SK-N-SH (cell line): ENCODE measurements around the gene SPATA31D3. TPM values are rescaled to one million over a fixed set of nuclear protein-coding genes. Genes with fewer than 3 reads are reported as not detected.

Source experiments
- CTCF ChIA-PET: fragments of 300-600, 350-600 bp; formaldehyde crosslinking; extraction: SDS; loops from one replicate; lab custom pipeline; 2021; lab: Yijun Ruan, JAX
- POLR2A ChIA-PET: fragments of 350-600 bp; sonication (Branson Sonifier 250); formaldehyde crosslinking; extraction: SDS; loops from one replicate; lab custom pipeline; 2020; ENCODE audit warnings: antibody characterized with exemption, inconsistent platforms; lab: Yijun Ruan, JAX
- DNase-seq: peaks from one replicate; pipeline ENCODE4 v3.0.0; 2012
- H2AFZ ChIP-seq: fragments of 200-600 bp; sonication (generic); 2 replicates; pipeline ENCODE4 v1.8.1; 2016; ENCODE audit warnings: antibody characterized with exemption, mild to moderate bottlenecking, low read depth
- H3F3A ChIP-seq: fragments of 200-600 bp; sonication (generic); replicated peaks from 2 replicates; pipeline ENCODE3; 2016; ENCODE audit warnings: antibody characterized with exemption, mild to moderate bottlenecking; ENCODE audit not compliant: insufficient read depth
- H3K27ac ChIP-seq, 2 experiments: fragments of 200-500 bp in 1 of 2; fragments of 200-600 bp in 1 of 2; sonication (Bioruptor generic) in 1 of 2; sonication (generic), shearing (Covaris generic) in 1 of 2; 2 replicates each; pipeline versions ENCODE4 v1.5.1 to v1.6.1; 2014 to 2016; ENCODE audit warnings: low read depth in 2 of 2, inconsistent platforms in 1 of 2, low read length in 1 of 2, mild to moderate bottlenecking in 1 of 2, mixed read lengths in 1 of 2
- H3K27me3 ChIP-seq: fragments of 200-600 bp; sonication (generic), shearing (Covaris generic); 2 replicates; pipeline ENCODE4 v1.6.1; 2016; ENCODE audit warnings: mixed run types; ENCODE audit not compliant: insufficient read depth
- H3K36me3 ChIP-seq, 2 experiments: fragments of 200-500 bp in 1 of 2; fragments of 200-600 bp in 1 of 2; sonication (Bioruptor generic) in 1 of 2; sonication (generic) in 1 of 2; replicated peaks in 1 of 2; 2 replicates each; pipeline versions ENCODE3 to v1.5.1; 2014 to 2016; ENCODE audit warnings: low read length in 1 of 2, mild to moderate bottlenecking in 1 of 2; ENCODE audit not compliant: insufficient read depth in 2 of 2, control insufficient read depth in 1 of 2
- H3K4me1 ChIP-seq, 2 experiments: fragments of 200-500 bp in 1 of 2; fragments of 200-600 bp in 1 of 2; sonication (Bioruptor generic) in 1 of 2; sonication (generic), shearing (Covaris generic) in 1 of 2; 2 replicates each; pipeline versions ENCODE4 v1.5.1 to v1.6.1; 2014 to 2016; ENCODE audit warnings: low read depth in 1 of 2, low read length in 1 of 2, mixed run types in 1 of 2; ENCODE audit not compliant: insufficient read depth in 2 of 2, control insufficient read depth in 1 of 2
- H3K4me2 ChIP-seq: fragments of 200-600 bp; sonication (generic), shearing (Covaris generic); 2 replicates; pipeline ENCODE4 v1.6.1; 2017; ENCODE audit warnings: mixed run types
- H3K4me3 ChIP-seq, 2 experiments: fragments of 200-500 bp in 1 of 2; fragments of 200-600 bp in 1 of 2; sonication (Bioruptor generic) in 1 of 2; sonication (generic), shearing (Covaris generic) in 1 of 2; 2 replicates each; pipeline versions ENCODE4 v1.5.1 to v1.8.1; 2014 to 2016; ENCODE audit warnings: low read depth in 2 of 2, inconsistent platforms in 1 of 2, low read length in 1 of 2, mild to moderate bottlenecking in 1 of 2, mixed read lengths in 1 of 2, moderate library complexity in 1 of 2
- H3K79me2 ChIP-seq: fragments of 200-600 bp; sonication (generic); 2 replicates; pipeline ENCODE4 v1.8.1; 2017; ENCODE audit warnings: mild to moderate bottlenecking; ENCODE audit not compliant: insufficient read depth
- H3K9ac ChIP-seq: fragments of 200-600 bp; sonication (generic); 2 replicates; pipeline ENCODE4 v1.6.1; 2017; ENCODE audit warnings: mixed run types
- H3K9me2 ChIP-seq: fragments of 200-600 bp; sonication (generic); 2 replicates; pipeline ENCODE4 v1.6.1; 2017; ENCODE audit warnings: mixed run types
- H3K9me3 ChIP-seq: fragments of 200-600 bp; sonication (generic); 2 replicates; pipeline ENCODE4 v1.6.1; 2017; ENCODE audit warnings: mixed run types, mild to moderate bottlenecking, moderate library complexity
- H4K20me1 ChIP-seq: fragments of 200-600 bp; sonication (generic); 2 replicates; pipeline ENCODE4 v1.6.1; 2017; ENCODE audit warnings: mild to moderate bottlenecking, mixed run types; ENCODE audit not compliant: insufficient read depth
- CHD2 ChIP-seq: fragments of 150-350 bp; IDR thresholded peaks from 2 replicates; pipeline ENCODE4 v1.6.1; 2018; ENCODE audit warnings: low read length; ENCODE audit not compliant: partially characterized antibody
- ELF1 ChIP-seq: IDR thresholded peaks from 2 replicates; pipeline ENCODE4 v1.4.0; 2012
- FOXJ3 ChIP-seq: sonication (generic); formaldehyde crosslinking; IDR thresholded peaks from 2 replicates; pipeline ENCODE4 v1.5.1; 2020; ENCODE audit warnings: mild to moderate bottlenecking, missing genetic modification reagents
- GABPA ChIP-seq: IDR thresholded peaks from 2 replicates; pipeline ENCODE4 v1.4.0; 2012; ENCODE audit warnings: low read depth, mild to moderate bottlenecking
- JUND ChIP-seq: IDR thresholded peaks from 2 replicates; pipeline ENCODE4 v1.4.0; 2012
- MAX ChIP-seq: IDR thresholded peaks from 2 replicates; pipeline ENCODE4 v1.4.0; 2012; ENCODE audit warnings: low read depth
- MXI1 ChIP-seq: IDR thresholded peaks from 2 replicates; pipeline ENCODE4 v1.6.1; 2012; ENCODE audit warnings: mild to moderate bottlenecking, low read depth, low read length, improper control_type of control experiment
- NRF1 ChIP-seq: IDR thresholded peaks from 2 replicates; pipeline ENCODE4 v1.6.1; 2012; ENCODE audit warnings: low read depth, mild to moderate bottlenecking, low read length
- PBX3 ChIP-seq: IDR thresholded peaks from 2 replicates; pipeline ENCODE4; 2012
- POLR2AphosphoS5 ChIP-seq: IDR thresholded peaks from 2 replicates; pipeline ENCODE4 v1.6.1; 2012; ENCODE audit warnings: low read depth, low read length
- RAD21 ChIP-seq: IDR thresholded peaks from 2 replicates; pipeline ENCODE4 v1.6.1; 2012; ENCODE audit warnings: mild to moderate bottlenecking, low read length
- RFX5 ChIP-seq: IDR thresholded peaks from 2 replicates; pipeline ENCODE4 v1.6.1; 2012; ENCODE audit warnings: mild to moderate bottlenecking, improper control_type of control experiment, low read length
- RXRA ChIP-seq: IDR thresholded peaks from 2 replicates; pipeline ENCODE4 v1.4.0; 2012; ENCODE audit warnings: low read depth, mild to moderate bottlenecking, borderline replicate concordance
- SIN3A ChIP-seq: IDR thresholded peaks from 2 replicates; pipeline ENCODE4 v1.6.1; 2012; ENCODE audit warnings: low read depth, mild to moderate bottlenecking, low read length, moderate library complexity, borderline replicate concordance
- TAF1 ChIP-seq: IDR thresholded peaks from 2 replicates; pipeline ENCODE4 v1.6.1; 2012; ENCODE audit warnings: low read depth, mild to moderate bottlenecking, low read length, moderate library complexity, borderline replicate concordance
- TCF12 ChIP-seq: IDR thresholded peaks from 2 replicates; pipeline ENCODE4 v1.4.0; 2012
- ZBTB33 ChIP-seq: IDR thresholded peaks from 2 replicates; pipeline ENCODE4 v1.4.0; 2012; ENCODE audit warnings: low read depth, borderline replicate concordance
- polyA plus RNA-seq, 3 experiments: library from polyadenylated mRNA; depleted of rRNA; stranded (reverse); fragments of >200 nt; gene quantifications; 2 replicates each; pipeline ENCODE4 v1.2.3, GENCODE V29; 2012

Gene SPATA31D3
- polyA plus RNA-seq, 1 of the 3 experiments (the other 2 are of a cell fraction) = not detected

GRCh38 chr9:81969971-81970370 is 26.7 kb downstream of the SPATA31D3 start:
- H3K27ac ChIP-seq = no peak overlapping the region
- no peak overlapping the region for H3K4me2 ChIP-seq
- no peaks in the 10 kb centered on the region for H4K20me1 ChIP-seq
- no peaks in the 10 kb centered on the region for H3K9me2 ChIP-seq
- H3F3A ChIP-seq = no peaks in the 10 kb centered on the region
- no peak overlapping the region for H3K4me3 ChIP-seq
- TF ChIP-seq ZBTB33 = no peak
- no peak for TF ChIP-seq MAX
- no peak for TF ChIP-seq TAF1
- TF ChIP-seq ELF1 = no peak
- no peak for TF ChIP-seq POLR2AphosphoS5
- TF ChIP-seq GABPA = no peak
- no peak for TF ChIP-seq NRF1
- TF ChIP-seq RXRA = no peak
- H3K79me2 ChIP-seq = no peaks in the 10 kb centered on the region
- H3K9me3 ChIP-seq = no peaks in the 10 kb centered on the region
- DNase-seq = no peak
- H3K27me3 ChIP-seq = no peaks in the 10 kb centered on the region
- H3K9ac ChIP-seq = no peak overlapping the region
- no peaks in the 10 kb centered on the region for H3K4me1 ChIP-seq
- H3K36me3 ChIP-seq = no peaks in the 10 kb centered on the region
- H2AFZ ChIP-seq = no peak overlapping the region
- ChIA-PET POLR2A (no interaction called here), CTCF (no interaction called here)

GRCh38 chr9:81971727-81972126 is 28.4 kb downstream of the SPATA31D3 start:
- ChIA-PET CTCF (no interaction called here), POLR2A (no interaction called here)
- no peak overlapping the region for H3K9ac ChIP-seq
- no peaks in the 10 kb centered on the region for H3K9me2 ChIP-seq
- H3K9me3 ChIP-seq = no peaks in the 10 kb centered on the region
- H3K27me3 ChIP-seq = no peaks in the 10 kb centered on the region
- no peaks in the 10 kb centered on the region for H4K20me1 ChIP-seq
- no peak overlapping the region for H2AFZ ChIP-seq
- no peak for TF ChIP-seq FOXJ3 (CRISPR knock-in tag)
- no peak for TF ChIP-seq CHD2
- no peak for TF ChIP-seq JUND
- TF ChIP-seq MXI1 = no peak
- TF ChIP-seq ELF1 = no peak
- TF ChIP-seq RFX5 = no peak
- no peak for TF ChIP-seq PBX3
- TF ChIP-seq SIN3A = no peak
- TF ChIP-seq TCF12 = no peak
- TF ChIP-seq RAD21 = no peak
- no peak overlapping the region for H3K4me3 ChIP-seq
- DNase-seq = no peak
- no peak overlapping the region for H3K27ac ChIP-seq
- H3K4me2 ChIP-seq = no peak overlapping the region
- no peaks in the 10 kb centered on the region for H3K79me2 ChIP-seq
- no peaks in the 10 kb centered on the region for H3K36me3 ChIP-seq
- H3K4me1 ChIP-seq = no peaks in the 10 kb centered on the region
- H3F3A ChIP-seq = no peaks in the 10 kb centered on the region
